Measurements from ENCODE around the gene PRDM4. TPM values are rescaled to one million over a fixed set of nuclear protein-coding genes. Genes with fewer than 3 reads are reported as not detected.

PRDM4 gene
- total and polyA plus RNA-seq, 2 of the 13 experiments (the other 11 are each of a cell fraction or from before 2014, with no cell fraction given), result 9.9 to 15.3 TPM

DNA sequence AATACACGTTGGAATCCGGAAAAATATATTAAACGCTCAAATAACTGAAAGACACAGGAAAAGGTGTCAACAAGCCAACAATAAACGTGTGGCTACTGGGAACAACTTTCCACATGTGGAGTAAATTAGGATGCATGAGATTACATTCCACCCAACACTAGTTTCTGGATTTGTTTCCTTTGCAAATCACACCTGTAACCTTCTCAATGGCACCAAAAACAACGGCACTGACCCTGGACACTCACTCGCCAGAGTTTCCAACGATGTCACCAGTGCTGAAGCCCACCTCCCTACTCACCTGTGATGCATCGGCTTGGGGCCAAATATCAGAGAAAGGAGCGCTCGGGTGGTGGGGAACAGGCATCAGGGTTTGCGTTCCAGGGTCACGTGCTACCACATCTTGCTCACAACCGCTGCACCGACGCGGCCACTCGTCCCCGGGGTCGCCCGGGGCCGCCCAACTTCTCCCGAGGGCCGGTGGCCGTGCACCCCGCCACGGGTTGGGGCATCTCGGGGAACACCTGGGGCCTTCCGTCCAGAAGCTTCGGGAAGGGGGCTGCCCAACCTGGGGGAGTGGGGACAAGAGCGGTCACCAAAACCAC lies 629 bp downstream of the PRDM4 start (continued):
- TF ChIP-seq TARDBP (CRISPR knock-in tag; IDR thresholded peaks at IDR 0.05) (peak; percentile 16; the same call in 1 of the 2 replicates), ZNF331 (CRISPR knock-in tag; IDR thresholded peaks at IDR 0.05) (no peak), TCF7L2 (IDR thresholded peaks at IDR 0.05; ENCODE audit: low read depth, low read length) (no peak), RFX3 (CRISPR knock-in tag; IDR thresholded peaks at IDR 0.05) (no peak), ZNF136 (CRISPR knock-in tag; IDR thresholded peaks at IDR 0.05; ENCODE audit: low read depth) (no peak), JUND (CRISPR knock-in tag; IDR thresholded peaks at IDR 0.05) (0 out of 2 replicates have a peak, but pooled peaks have one; percentile 39), SALL2 (CRISPR knock-in tag; IDR thresholded peaks at IDR 0.05) (no peak), HOXD1 (CRISPR knock-in tag; IDR thresholded peaks at IDR 0.05) (no peak), ZNF629 (CRISPR knock-in tag; conservative IDR thresholded peaks at IDR 0.05) (no peak), ZNF878 (CRISPR knock-in tag; IDR thresholded peaks at IDR 0.05) (0 out of 2 replicates have a peak, but pooled peaks have one; percentile 43), ZSCAN22 (CRISPR knock-in tag; IDR thresholded peaks at IDR 0.05) (no peak), AGO2 (optimal IDR thresholded peaks at IDR 0.05; ENCODE audit: low read depth, low read length) (peak; percentile 60), GATAD1 (CRISPR knock-in tag; IDR thresholded peaks at IDR 0.05) (no peak), EEA1 (CRISPR knock-in tag; IDR thresholded peaks at IDR 0.05; ENCODE audit: borderline replicate concordance) (no peak), YEATS2 (CRISPR knock-in tag; IDR thresholded peaks at IDR 0.05; ENCODE audit: borderline replicate concordance) (no peak), ZFY (CRISPR knock-in tag; IDR thresholded peaks at IDR 0.05) (no peak), EZH2 (conservative IDR thresholded peaks at IDR 0.05; ENCODE audit: low read depth, low read length) (no peak), ZNF775 (CRISPR knock-in tag; IDR thresholded peaks at IDR 0.05; ENCODE audit: borderline replicate concordance) (no peak), NFE2 (CRISPR knock-in tag; IDR thresholded peaks at IDR 0.05) (no peak)
- TF ChIP-seq, protein P1, sequence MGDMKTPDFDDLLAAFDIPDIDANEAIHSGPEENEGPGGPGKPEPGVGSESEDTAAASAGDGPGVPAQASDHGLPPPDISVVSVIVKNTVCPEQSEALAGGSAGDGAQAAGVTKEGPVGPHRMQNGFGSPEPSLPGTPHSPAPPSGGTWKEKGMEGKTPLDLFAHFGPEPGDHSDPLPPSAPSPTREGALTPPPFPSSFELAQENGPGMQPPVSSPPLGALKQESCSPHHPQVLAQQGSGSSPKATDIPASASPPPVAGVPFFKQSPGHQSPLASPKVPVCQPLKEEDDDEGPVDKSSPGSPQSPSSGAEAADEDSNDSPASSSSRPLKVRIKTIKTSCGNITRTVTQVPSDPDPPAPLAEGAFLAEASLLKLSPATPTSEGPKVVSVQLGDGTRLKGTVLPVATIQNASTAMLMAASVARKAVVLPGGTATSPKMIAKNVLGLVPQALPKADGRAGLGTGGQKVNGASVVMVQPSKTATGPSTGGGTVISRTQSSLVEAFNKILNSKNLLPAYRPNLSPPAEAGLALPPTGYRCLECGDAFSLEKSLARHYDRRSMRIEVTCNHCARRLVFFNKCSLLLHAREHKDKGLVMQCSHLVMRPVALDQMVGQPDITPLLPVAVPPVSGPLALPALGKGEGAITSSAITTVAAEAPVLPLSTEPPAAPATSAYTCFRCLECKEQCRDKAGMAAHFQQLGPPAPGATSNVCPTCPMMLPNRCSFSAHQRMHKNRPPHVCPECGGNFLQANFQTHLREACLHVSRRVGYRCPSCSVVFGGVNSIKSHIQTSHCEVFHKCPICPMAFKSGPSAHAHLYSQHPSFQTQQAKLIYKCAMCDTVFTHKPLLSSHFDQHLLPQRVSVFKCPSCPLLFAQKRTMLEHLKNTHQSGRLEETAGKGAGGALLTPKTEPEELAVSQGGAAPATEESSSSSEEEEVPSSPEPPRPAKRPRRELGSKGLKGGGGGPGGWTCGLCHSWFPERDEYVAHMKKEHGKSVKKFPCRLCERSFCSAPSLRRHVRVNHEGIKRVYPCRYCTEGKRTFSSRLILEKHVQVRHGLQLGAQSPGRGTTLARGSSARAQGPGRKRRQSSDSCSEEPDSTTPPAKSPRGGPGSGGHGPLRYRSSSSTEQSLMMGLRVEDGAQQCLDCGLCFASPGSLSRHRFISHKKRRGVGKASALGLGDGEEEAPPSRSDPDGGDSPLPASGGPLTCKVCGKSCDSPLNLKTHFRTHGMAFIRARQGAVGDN (CRISPR knock-in tag; IDR thresholded peaks at IDR 0.05), result peak; percentile 67
- TF ChIP-seq, protein P2, sequence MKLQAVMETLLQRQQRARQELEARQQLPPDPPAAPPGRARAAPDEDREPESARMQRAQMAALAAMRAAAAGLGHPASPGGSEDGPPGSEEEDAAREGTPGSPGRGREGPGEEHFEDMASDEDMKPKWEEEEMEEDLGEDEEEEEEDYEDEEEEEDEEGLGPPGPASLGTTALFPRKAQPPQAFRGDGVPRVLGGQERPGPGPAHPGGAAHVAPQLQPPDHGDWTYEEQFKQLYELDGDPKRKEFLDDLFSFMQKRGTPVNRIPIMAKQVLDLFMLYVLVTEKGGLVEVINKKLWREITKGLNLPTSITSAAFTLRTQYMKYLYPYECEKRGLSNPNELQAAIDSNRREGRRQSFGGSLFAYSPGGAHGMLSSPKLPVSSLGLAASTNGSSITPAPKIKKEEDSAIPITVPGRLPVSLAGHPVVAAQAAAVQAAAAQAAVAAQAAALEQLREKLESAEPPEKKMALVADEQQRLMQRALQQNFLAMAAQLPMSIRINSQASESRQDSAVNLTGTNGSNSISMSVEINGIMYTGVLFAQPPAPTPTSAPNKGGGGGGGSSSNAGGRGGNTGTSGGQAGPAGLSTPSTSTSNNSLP (IDR thresholded peaks at IDR 0.05; ENCODE audit: low read depth, low read length), result no peak
- TF ChIP-seq, protein P3, sequence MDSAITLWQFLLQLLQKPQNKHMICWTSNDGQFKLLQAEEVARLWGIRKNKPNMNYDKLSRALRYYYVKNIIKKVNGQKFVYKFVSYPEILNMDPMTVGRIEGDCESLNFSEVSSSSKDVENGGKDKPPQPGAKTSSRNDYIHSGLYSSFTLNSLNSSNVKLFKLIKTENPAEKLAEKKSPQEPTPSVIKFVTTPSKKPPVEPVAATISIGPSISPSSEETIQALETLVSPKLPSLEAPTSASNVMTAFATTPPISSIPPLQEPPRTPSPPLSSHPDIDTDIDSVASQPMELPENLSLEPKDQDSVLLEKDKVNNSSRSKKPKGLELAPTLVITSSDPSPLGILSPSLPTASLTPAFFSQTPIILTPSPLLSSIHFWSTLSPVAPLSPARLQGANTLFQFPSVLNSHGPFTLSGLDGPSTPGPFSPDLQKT (CRISPR knock-in tag; IDR thresholded peaks at IDR 0.05; ENCODE audit: borderline replicate concordance), result no peak
- TF ChIP-seq, protein P4, sequence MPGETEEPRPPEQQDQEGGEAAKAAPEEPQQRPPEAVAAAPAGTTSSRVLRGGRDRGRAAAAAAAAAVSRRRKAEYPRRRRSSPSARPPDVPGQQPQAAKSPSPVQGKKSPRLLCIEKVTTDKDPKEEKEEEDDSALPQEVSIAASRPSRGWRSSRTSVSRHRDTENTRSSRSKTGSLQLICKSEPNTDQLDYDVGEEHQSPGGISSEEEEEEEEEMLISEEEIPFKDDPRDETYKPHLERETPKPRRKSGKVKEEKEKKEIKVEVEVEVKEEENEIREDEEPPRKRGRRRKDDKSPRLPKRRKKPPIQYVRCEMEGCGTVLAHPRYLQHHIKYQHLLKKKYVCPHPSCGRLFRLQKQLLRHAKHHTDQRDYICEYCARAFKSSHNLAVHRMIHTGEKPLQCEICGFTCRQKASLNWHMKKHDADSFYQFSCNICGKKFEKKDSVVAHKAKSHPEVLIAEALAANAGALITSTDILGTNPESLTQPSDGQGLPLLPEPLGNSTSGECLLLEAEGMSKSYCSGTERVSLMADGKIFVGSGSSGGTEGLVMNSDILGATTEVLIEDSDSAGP (CRISPR knock-in tag; IDR thresholded peaks at IDR 0.05; ENCODE audit: borderline replicate concordance), result peak; percentile 27; the same call in 1 of the 2 replicates
